HEK293T (cell line): Measurements from ENCODE around the gene ASIC4.
A peak's percentile ranks its signal among the peaks of the same experiment; 100 is the strongest.

ENCODE experiments used
- CTCF ChIA-PET: fragments of 350-600 bp; formaldehyde crosslinking; extraction: SDS; loops from one replicate; lab custom pipeline; 2021; ENCODE audit warnings: antibody characterized with exemption, inconsistent platforms; lab: Yijun Ruan, JAX
- POLR2A ChIA-PET: fragments of 350-600 bp; formaldehyde crosslinking; extraction: SDS; loops from one replicate; lab custom pipeline; 2020; ENCODE audit warnings: antibody characterized with exemption, inconsistent platforms; lab: Yijun Ruan, JAX
- DNase-seq: peaks from one replicate; pipeline ENCODE4 v3.0.0; 2012; ENCODE audit warnings: mixed read lengths; ENCODE audit errors: extremely low spot score
- ARNT ChIP-seq: fragments of 450-650 bp; IDR thresholded peaks from 2 replicates; pipeline ENCODE4 v1.6.1; 2017; ENCODE audit warnings: mild to moderate bottlenecking
- BHLHE40 ChIP-seq: fragments of 450-650 bp; IDR thresholded peaks from 2 replicates; pipeline ENCODE4 v1.6.1; 2016; ENCODE audit warnings: mild to moderate bottlenecking, moderate library complexity, borderline replicate concordance
- CTBP1 ChIP-seq: fragments of 450-650 bp; IDR thresholded peaks from 2 replicates; pipeline ENCODE4 v1.6.1; 2016; ENCODE audit warnings: borderline replicate concordance
- ELF4 ChIP-seq: fragments of 450-650 bp; IDR thresholded peaks from 2 replicates; pipeline ENCODE4 v1.6.1; 2017; ENCODE audit warnings: antibody characterized with exemption
- FOXA1 ChIP-seq: fragments of 450-650 bp; IDR thresholded peaks from 2 replicates; pipeline ENCODE4 v1.6.1; 2016; ENCODE audit warnings: mild to moderate bottlenecking
- FOXK2 ChIP-seq: fragments of 450-650 bp; IDR thresholded peaks from 2 replicates; pipeline ENCODE4 v1.6.1; 2016; ENCODE audit warnings: mild to moderate bottlenecking
- FOXM1 ChIP-seq: fragments of 450-650 bp; IDR thresholded peaks from 2 replicates; pipeline ENCODE4 v1.6.1; 2017; ENCODE audit warnings: mild to moderate bottlenecking, borderline replicate concordance
- HDGF ChIP-seq: fragments of 450-650 bp; IDR thresholded peaks from 2 replicates; pipeline ENCODE4 v1.6.1; 2017; ENCODE audit warnings: antibody characterized with exemption, borderline replicate concordance
- L3MBTL2 ChIP-seq: fragments of 450-650 bp; conservative IDR thresholded peaks from 2 replicates; pipeline ENCODE4 v1.6.1; 2016; ENCODE audit warnings: mild to moderate bottlenecking
- LEF1 ChIP-seq: fragments of 450-650 bp; IDR thresholded peaks from 2 replicates; pipeline ENCODE4 v1.6.1; 2017; ENCODE audit warnings: mild to moderate bottlenecking, borderline replicate concordance
- NFRKB ChIP-seq: fragments of 450-650 bp; IDR thresholded peaks from 2 replicates; pipeline ENCODE4 v1.6.1; 2016; ENCODE audit warnings: mild to moderate bottlenecking, moderate library complexity
- PKNOX1 ChIP-seq: fragments of 450-650 bp; IDR thresholded peaks from 2 replicates; pipeline ENCODE4 v1.6.1; 2016
- SP1 ChIP-seq: fragments of 450-650 bp; IDR thresholded peaks from 2 replicates; pipeline ENCODE4 v1.6.1; 2017
- SUZ12 ChIP-seq: fragments of 450-650 bp; IDR thresholded peaks from 2 replicates; pipeline ENCODE4 v1.6.1; 2016; ENCODE audit warnings: mild to moderate bottlenecking
- TARDBP ChIP-seq: fragments of 450-650 bp; IDR thresholded peaks from 2 replicates; pipeline ENCODE4 v1.6.1; 2016
- ZNF384 ChIP-seq: fragments of 450-650 bp; IDR thresholded peaks from 2 replicates; pipeline ENCODE4 v1.6.1; 2016

ASIC4 gene

GRCh38 chr2:219527472-219527871, 13.2 kb downstream of the ASIC4 start:
- no peak for DNase-seq
- TF ChIP-seq SUZ12 (no peak), BHLHE40 (no peak), ARNT (no peak), ELF4 (no peak), LEF1 (no peak), SP1 (no peak), FOXM1 (no peak), FOXK2 (no peak), PKNOX1 (no peak), NFRKB (no peak), ZNF384 (no peak), L3MBTL2 (no peak), CTBP1 (no peak), FOXA1 (no peak), HDGF (no peak), TARDBP (no peak)
- ChIA-PET POLR2A (interaction anchor here (2.0 kb wide), 2 partner anchors 10 to 29 kb away, joined by 6 to 7 read pairs; partner anchors contain the start of gene GMPPA), CTCF (interaction anchor here (0.7 to 3.0 kb wide), 11 partner anchors 9 to 124 kb away, joined by 3 to 28 read pairs (median 5); a partner anchor contains a TSS)

- peak; percentile 90 for DNase-seq
- TF ChIP-seq L3MBTL2 (no peak), NFRKB (no peak), SP1 (no peak), TARDBP (no peak), FOXM1 (no peak), CTBP1 (no peak), FOXA1 (no peak), PKNOX1 (no peak), ELF4 (no peak), SUZ12 (no peak), FOXK2 (no peak), LEF1 (no peak), HDGF (no peak), ZNF384 (no peak), ARNT (no peak)
- POLR2A ChIA-PET: interaction anchor here (0.8 to 1.3 kb wide), 4 partner anchors 32 to 127 kb away, joined by 3 to 5 read pairs (median 3); partner anchors contain the start of gene GMPPA
- CTCF ChIA-PET: interaction anchor here (0.6 to 3.7 kb wide), 35 partner anchors 8 to 248 kb away, joined by 3 to 50 read pairs (median 4); partner anchors contain the start of gene GMPPA
Measured at GRCh38 chr2:219530048-219530963, 16.0 kb downstream of the ASIC4 start.

GRCh38 chr2:219531639-219532377, 17.5 kb downstream of the ASIC4 start:
- ChIA-PET CTCF (interaction anchor here (1.0 to 3.7 kb wide), 3 partner anchors 10 to 128 kb away, joined by 3 to 50 read pairs (median 4); a partner anchor contains a TSS), POLR2A (no interaction called here)
- DNase-seq: no peak
- TF ChIP-seq ZNF384 (no peak), FOXK2 (no peak), L3MBTL2 (no peak), ELF4 (no peak), PKNOX1 (no peak), NFRKB (no peak), HDGF (no peak), FOXM1 (no peak), BHLHE40 (no peak), FOXA1 (no peak), TARDBP (no peak), ARNT (no peak), LEF1 (no peak), SP1 (no peak), CTBP1 (no peak), SUZ12 (no peak)

- ChIA-PET POLR2A (no interaction called here), CTCF (interaction anchor here (1.0 to 3.7 kb wide), 2 partner anchors 37 to 129 kb away, joined by 3 to 50 read pairs; a partner anchor contains a TSS)
- no peak for DNase-seq
- TF ChIP-seq PKNOX1 (no peak), SUZ12 (no peak), BHLHE40 (no peak), HDGF (no peak), FOXA1 (no peak), ZNF384 (no peak), FOXM1 (no peak), L3MBTL2 (no peak), FOXK2 (no peak), TARDBP (no peak), ARNT (no peak), LEF1 (no peak), CTBP1 (no peak), NFRKB (no peak), ELF4 (no peak), SP1 (no peak)
Measured at GRCh38 chr2:219532378-219532649, 18.0 kb downstream of the ASIC4 start.
